Lower leg skin (tissue), 3 donors: ENCODE results near the gene LRRTM3.

ENCODE experiments used
- CTCF ChIP-seq, 3 donors: fragments of 450-650 bp; IDR thresholded peaks; one replicate each; pipeline ENCODE4 v1.5.1; 2016; ENCODE audit warnings: antibody characterized with exemption in 3 of 3, mild to moderate bottlenecking in 3 of 3, moderate library complexity in 2 of 3
- POLR2A ChIP-seq, 2 donors: fragments of 450-650 bp; IDR thresholded peaks; one replicate each; pipeline ENCODE4 v1.6.1; 2016 to 2017; ENCODE audit warnings: antibody characterized with exemption in 2 of 2, mild to moderate bottlenecking in 1 of 2, moderate library complexity in 1 of 2

DNA sequence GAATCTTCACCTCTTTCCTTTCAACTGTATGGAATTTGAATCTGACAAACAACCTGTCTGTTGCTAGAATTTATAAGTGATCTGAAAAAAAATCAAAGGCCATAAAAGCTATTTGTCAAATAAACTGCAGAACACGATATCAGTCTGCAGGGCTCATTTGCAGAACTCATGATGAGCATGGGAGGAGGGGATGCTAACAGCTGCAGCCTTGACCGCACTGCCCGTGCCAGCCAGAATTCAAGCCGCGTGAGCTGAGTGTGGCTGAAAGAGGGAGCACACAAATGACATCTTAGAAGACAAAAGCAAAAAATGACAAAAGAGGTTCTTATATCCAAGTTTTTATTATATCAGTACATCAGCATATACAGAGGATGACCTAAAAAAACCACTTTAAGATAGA lies 15.7 kb downstream of the LRRTM3 start:
- TF ChIP-seq POLR2A (IDR thresholded peaks at IDR 0.05) (no peak), CTCF (IDR thresholded peaks at IDR 0.05) (no peak)
